Stomach smooth muscle (tissue), 2 donors: ENCODE results near the gene TMEM132C.

ENCODE experiments used
- H3K27ac ChIP-seq: one replicate; pipeline ENCODE4 v1.7.0; 2013; ENCODE audit warnings: mild to moderate bottlenecking, low read length, inconsistent platforms
- H3K27me3 ChIP-seq, 2 donors: one replicate each; pipeline ENCODE4 v1.7.0; 2013; ENCODE audit warnings: low read length in 2 of 2; ENCODE audit not compliant: insufficient read depth in 2 of 2, control insufficient read depth in 1 of 2
- H3K36me3 ChIP-seq, 2 donors: one replicate each; pipeline ENCODE4 v1.7.0; 2013; ENCODE audit warnings: low read length in 2 of 2; ENCODE audit not compliant: control insufficient read depth in 2 of 2, insufficient read depth in 2 of 2
- H3K4me1 ChIP-seq: one replicate; pipeline ENCODE4 v1.7.0; 2013; ENCODE audit warnings: low read length; ENCODE audit not compliant: control insufficient read depth, insufficient read depth
- H3K4me3 ChIP-seq, 2 donors: one replicate each; pipeline ENCODE4 v1.7.0; 2013; ENCODE audit warnings: low read length in 2 of 2
- H3K9ac ChIP-seq, 2 donors: one replicate each; pipeline ENCODE4 v1.7.0; 2013; ENCODE audit warnings: low read length in 2 of 2, mild to moderate bottlenecking in 1 of 2
- H3K9me3 ChIP-seq, 2 donors: one replicate each; pipeline ENCODE4 v1.7.0; 2013; ENCODE audit warnings: low read length in 2 of 2; ENCODE audit not compliant: control insufficient read depth in 2 of 2
- donor health status: healthy.
- donor health status: Pancreatic carcinoma.

The TMEM132C gene

DNA sequence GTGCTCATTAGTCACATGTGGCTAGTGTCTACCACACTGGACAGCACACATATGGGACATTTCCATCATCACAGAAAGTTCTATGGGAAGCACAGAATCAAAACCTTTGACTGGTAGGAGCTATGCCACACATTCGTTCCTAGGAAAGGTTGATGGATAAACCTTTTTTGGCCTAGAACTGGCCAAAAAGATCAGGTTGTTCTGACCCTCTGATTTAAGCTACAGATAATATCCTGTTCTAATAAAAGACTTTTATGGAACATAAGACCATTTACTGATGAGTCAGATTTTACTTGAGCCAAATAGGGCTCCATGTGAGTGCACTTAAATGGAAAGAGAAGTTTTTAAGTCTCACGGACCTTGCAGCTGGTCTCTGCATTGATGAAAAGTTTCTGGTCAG lies 413.6 kb downstream of the TMEM132C start:
- Histone ChIP-seq H3K27me3 (no peaks in the 10 kb centered on the region), H3K4me3 (no peak overlapping the region), H3K9me3 (peaks cover 0 to 4% of the 10 kb centered on the region in 2 donors), H3K27ac (no peak overlapping the region), H3K9ac (no peak overlapping the region), H3K4me1 (no peaks in the 10 kb centered on the region), H3K36me3 (no peaks in the 10 kb centered on the region)

DNA sequence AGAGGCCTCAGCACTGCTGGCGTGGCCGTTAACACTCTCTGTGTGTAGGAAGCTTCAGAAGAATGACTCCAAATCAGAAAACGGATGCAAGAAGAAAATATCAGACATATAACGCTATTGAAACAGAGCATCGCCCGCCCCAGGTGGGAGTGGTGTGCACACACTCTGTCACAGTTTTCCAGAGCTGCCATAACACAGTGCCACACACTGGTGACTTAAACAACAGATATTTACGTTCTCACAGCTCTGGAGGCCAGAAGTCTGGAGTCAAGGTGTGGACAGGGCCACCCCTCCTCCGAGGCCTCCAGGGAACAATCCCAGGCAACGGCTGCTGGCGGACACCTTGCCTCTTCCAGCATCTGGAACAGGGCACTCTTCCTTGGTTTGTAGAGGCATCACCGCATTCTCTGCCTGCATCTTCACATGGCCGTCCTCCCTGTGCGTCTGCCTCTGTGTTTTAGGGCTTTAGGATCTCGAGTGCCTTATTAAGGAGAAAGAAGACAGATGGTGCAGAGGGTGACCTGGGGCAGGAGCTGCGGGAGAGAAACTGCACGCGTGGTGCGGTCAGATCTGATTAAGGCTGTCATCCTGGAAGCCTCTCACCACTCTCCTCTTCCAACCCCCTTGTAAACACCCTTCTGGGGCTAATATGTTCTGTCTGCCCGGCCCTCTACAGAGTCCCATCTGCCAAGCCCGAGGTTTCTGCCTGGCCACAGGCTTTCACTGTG lies 415.7 kb downstream of the TMEM132C start:
- Histone ChIP-seq H3K9me3 (peaks cover under 1 to 4% of the 10 kb centered on the region in 2 donors), H3K27me3 (no peaks in the 10 kb centered on the region), H3K36me3 (no peaks in the 10 kb centered on the region), H3K27ac (no peak overlapping the region), H3K9ac (no peak overlapping the region), H3K4me1 (no peaks in the 10 kb centered on the region), H3K4me3 (no peak overlapping the region)

DNA sequence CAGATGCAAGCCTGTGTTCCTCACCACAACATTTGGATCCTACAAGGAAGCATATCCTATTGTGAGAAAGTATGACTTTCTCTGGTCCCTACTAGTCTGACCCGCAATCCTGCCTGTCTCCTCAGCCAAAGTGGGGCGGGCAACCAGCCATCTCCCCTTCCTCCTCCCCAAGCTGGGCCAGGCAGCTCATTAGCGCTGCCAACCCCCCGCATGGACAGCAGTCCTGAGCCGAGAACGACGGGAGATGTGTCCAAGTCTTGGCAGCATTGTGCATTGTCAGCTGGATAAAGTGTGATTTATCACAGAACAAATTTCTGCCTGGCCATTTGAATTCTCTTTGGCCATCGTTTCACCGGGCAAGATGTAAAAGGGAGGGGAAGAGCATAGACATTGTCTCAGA lies 417.4 kb downstream of the TMEM132C start:
- Histone ChIP-seq H3K9me3 (peaks cover 3 to 4% of the 10 kb centered on the region in 2 donors), H3K4me3 (no peak overlapping the region), H3K36me3 (no peaks in the 10 kb centered on the region), H3K4me1 (no peaks in the 10 kb centered on the region), H3K27me3 (no peaks in the 10 kb centered on the region), H3K9ac (no peak overlapping the region), H3K27ac (no peak overlapping the region)

DNA sequence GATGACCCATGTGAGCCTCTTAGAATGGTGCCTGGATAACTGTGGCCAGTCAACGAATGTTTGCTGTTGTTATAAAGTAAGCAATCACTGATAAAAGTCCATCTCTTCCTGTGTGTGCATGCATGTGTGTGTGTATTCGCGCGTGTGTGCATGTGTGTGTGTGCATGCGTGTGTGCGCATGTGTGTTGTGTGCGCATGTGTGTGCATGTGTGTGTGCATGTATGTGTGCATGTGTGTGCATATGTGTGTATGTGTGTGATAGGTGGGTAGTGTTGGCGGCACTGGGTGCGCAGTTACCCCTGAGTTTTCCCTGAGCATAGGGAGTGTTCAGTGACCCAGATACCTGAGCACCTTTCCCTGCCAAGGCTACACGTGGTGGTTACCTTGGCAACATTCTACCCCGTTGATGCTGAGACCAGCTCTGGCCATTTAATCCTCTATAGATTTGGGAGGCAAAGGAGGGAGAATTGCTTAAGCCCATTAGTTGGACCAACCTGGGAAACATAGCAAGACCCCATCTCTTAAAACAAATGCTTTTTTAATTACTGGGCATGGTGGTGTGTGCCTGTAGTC lies 419.0 kb downstream of the TMEM132C start:
- Histone ChIP-seq H3K27ac (no peak overlapping the region), H3K27me3 (no peaks in the 10 kb centered on the region), H3K4me1 (no peaks in the 10 kb centered on the region), H3K4me3 (no peak overlapping the region), H3K36me3 (no peaks in the 10 kb centered on the region), H3K9ac (no peak overlapping the region), H3K9me3 (peaks cover 0 to 3% of the 10 kb centered on the region in 2 donors)

DNA sequence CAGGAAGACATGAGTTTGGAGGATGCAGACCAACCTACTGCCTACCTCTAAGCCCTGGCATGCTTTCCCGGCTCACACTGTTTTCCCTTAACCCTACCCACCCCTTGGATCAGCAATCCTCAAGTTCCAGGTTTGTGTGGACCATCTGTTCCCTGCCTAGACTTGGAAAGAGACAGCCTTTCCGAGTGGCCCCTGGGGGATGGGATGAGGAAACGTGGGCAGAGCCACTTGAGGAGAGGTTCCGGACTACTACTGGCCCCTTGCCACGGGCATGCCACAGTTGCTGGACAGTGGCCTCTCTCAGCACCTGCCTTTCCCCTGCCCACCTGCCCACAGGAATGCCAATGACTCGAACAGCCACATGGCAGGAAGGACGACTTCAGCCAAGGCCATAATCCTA lies 420.9 kb downstream of the TMEM132C start:
- Histone ChIP-seq H3K4me1 (no peaks in the 10 kb centered on the region), H3K9ac (no peak overlapping the region), H3K27me3 (no peaks in the 10 kb centered on the region), H3K9me3 (peaks cover 0 to 3% of the 10 kb centered on the region in 2 donors), H3K4me3 (no peak overlapping the region), H3K36me3 (no peaks in the 10 kb centered on the region), H3K27ac (no peak overlapping the region)

DNA sequence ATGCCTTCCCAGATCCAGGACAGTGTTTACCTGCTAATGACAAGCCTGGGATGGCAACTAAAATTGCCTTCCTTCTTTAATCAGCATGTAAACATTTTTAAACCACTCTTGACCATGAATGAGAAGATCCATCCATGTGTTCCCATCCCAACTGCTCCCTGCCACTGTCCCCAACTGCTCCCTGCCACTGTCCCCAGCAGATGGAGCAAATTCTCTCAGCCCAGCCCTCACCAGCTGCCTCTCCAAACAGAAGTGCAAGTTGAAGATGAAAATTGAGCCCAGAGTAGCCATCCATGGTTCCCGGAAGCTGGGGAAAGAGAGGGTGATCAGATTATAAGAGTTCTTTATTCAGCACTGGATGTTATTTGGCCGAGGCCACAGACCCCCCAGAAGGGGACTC lies 423.7 kb downstream of the TMEM132C start:
- Histone ChIP-seq H3K4me3 (no peak overlapping the region), H3K27me3 (no peaks in the 10 kb centered on the region), H3K4me1 (no peaks in the 10 kb centered on the region), H3K36me3 (no peaks in the 10 kb centered on the region), H3K9me3 (peaks cover 0 to 3% of the 10 kb centered on the region in 2 donors), H3K27ac (no peak overlapping the region), H3K9ac (no peak overlapping the region)

DNA sequence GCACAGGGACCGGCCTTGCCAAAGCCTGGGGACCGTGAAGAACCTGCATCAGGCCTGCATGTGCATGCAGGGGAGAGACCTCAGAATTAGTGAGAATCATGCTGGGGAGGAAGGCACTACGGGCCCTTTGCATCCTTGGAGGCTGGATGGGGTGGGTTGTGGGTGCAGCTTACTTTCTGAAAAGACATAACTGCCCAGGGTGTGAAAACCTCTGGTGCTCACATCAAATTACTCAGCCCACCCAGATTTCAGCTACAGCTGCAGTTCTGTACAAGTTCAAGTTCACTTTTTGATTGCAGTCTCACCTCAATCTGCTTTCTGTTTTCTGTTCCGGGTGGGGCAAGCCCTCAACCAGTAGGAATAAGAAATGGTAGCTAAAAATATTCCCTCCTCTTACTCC lies 426.1 kb downstream of the TMEM132C start:
- Histone ChIP-seq H3K9me3 (peaks cover 0 to 8% of the 10 kb centered on the region in 2 donors), H3K4me1 (no peaks in the 10 kb centered on the region), H3K4me3 (no peak overlapping the region), H3K9ac (no peak overlapping the region), H3K36me3 (no peaks in the 10 kb centered on the region), H3K27ac (no peak overlapping the region), H3K27me3 (no peaks in the 10 kb centered on the region)

DNA sequence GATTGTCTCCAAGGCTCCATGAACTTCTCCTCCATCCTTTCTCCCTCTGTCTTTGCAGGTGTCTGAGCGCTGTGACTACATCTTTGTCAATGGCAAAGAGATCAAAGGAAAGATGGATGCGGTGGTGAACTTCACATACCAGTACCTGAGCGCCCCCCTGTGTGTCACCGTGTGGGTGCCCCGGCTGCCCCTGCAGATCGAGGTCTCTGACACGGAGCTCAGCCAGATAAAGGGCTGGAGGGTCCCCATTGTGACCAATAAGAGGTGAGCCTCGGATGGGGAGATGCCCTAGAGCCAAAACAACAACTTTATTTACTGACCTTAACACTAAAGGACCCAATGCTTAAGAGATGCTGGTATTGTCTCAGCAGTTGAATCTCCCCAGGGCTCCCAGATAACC lies 426.8 kb downstream of the TMEM132C start:
- no peaks in the 10 kb centered on the region for H3K27me3 ChIP-seq
- H3K9ac ChIP-seq = no peak overlapping the region
- H3K27ac ChIP-seq = no peak overlapping the region
- H3K4me3 ChIP-seq = no peak overlapping the region
- H3K9me3 ChIP-seq = peaks cover 0 to 9% of the 10 kb centered on the region in 2 donors
- no peaks in the 10 kb centered on the region for H3K36me3 ChIP-seq
- no peaks in the 10 kb centered on the region for H3K4me1 ChIP-seq

DNA sequence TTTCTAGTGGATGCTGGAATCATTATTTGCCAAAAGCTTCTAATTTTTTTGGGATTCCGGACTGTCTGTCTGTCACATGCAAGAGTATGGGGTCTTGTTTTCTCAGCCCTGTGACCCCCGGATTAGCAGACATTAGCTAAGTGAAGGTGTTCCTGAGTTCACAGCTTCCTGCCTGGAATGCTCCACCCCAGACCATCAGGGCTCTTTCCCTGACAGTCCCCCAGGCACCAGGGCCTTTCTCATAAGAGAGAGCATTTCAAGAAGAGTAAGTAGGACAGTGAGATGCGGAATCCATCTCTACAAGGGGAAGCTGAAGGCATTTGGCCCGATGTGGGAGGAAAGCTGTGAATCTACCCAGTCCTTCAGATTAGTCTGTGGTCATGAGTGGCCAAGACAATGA lies 427.5 kb downstream of the TMEM132C start:
- Histone ChIP-seq H3K9ac (no peak overlapping the region), H3K9me3 (peaks cover 0 to 9% of the 10 kb centered on the region in 2 donors), H3K27me3 (no peaks in the 10 kb centered on the region), H3K4me1 (no peaks in the 10 kb centered on the region), H3K4me3 (no peak overlapping the region), H3K27ac (no peak overlapping the region), H3K36me3 (no peaks in the 10 kb centered on the region)

DNA sequence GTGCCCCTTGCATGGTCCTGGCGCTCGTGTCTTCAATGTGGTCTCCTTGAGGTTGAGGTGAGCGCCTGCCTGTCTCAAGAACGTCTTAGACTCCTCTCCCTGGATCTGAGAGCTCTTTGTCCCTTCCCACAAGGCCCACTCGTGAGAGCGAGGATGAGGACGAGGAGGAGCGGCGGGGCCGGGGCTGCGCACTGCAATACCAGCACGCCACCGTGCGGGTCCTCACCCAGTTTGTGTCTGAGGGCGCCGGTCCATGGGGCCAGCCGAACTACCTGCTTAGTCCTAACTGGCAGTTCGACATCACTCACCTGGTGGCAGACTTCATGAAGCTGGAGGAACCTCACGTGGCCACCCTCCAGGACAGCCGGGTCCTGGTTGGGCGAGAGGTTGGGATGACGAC lies 428.7 kb downstream of the TMEM132C start:
- Histone ChIP-seq H3K27me3 (no peaks in the 10 kb centered on the region), H3K36me3 (no peaks in the 10 kb centered on the region), H3K9me3 (peaks cover 0 to 9% of the 10 kb centered on the region in 2 donors), H3K4me1 (no peaks in the 10 kb centered on the region), H3K4me3 (no peak overlapping the region), H3K27ac (no peak overlapping the region), H3K9ac (no peak overlapping the region)

DNA sequence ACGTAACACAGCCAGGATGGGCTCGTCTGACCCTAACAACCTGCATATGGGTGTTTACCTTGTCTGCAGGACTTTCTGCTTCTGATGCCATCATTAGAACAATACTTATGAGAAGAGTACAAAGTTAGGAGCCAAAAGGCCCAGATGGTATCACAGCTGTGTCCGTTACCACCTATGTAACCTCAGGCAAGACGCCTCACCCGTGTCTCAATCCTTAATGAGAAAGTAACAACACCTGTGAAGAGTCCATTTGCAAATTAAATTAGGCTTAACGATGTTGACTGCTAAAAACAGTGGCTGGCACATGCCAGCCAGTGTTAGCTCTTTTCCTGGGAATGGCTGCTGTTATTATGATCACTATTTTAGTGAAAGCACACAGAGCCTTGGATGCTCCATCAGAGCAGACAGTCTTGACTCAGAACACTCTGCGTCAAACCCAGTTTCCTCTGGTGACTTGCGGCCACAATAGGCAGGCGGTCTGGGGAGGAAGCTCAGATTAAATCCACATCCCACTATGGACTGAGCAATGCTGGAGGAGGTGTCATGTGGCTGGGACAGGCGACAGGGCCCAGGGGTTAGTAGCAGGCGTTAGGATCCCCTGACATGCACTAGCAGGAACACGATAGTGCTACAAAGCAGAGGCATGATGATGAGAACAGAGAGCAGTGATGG lies 431.5 kb downstream of the TMEM132C start:
- H3K27me3 ChIP-seq = peaks cover 0 to 2% of the 10 kb centered on the region in 2 donors
- no peak overlapping the region for H3K4me3 ChIP-seq
- no peaks in the 10 kb centered on the region for H3K36me3 ChIP-seq
- no peak overlapping the region for H3K9ac ChIP-seq
- no peak overlapping the region for H3K27ac ChIP-seq
- H3K9me3 ChIP-seq = peaks cover 0 to 15% of the 10 kb centered on the region in 2 donors
- H3K4me1 ChIP-seq = no peaks in the 10 kb centered on the region
